ENCODE data around the gene AKNA. TPM values are rescaled to one million over a fixed set of nuclear protein-coding genes. Genes with fewer than 3 reads are reported as not detected.

AKNA gene
- total RNA-seq, 2 donors from 2014 or later, result 12.2 to 15.4 TPM

DNA sequence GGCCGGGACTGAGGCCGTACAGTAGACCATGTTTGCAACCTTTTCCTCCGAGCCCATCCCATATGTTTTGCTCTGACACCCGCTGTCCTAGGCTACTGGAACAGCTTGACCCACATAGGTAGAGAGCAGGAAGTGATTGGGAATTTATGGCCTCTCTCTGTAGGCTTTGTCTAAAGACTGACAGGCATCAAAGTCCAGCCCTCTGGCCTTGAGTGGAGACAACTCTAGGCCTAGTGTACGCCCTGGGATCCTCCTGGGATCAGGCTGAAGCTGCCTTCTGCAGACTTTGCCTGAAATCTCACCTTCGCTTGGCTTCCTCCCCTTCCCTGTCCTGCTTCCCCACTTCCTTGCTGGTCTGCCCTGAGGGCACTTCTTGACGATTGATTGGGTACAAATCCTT is 13.6 kb upstream of the AKNA start:
- no peaks in the 10 kb centered on the region for H3K36me3 ChIP-seq (ENCODE audit: control insufficient read depth, insufficient read depth, low read length)
- Mint-ChIP-seq H3K4me1 (peaks cover 9% of the 10 kb centered on the region), H3K27ac (no peak overlapping the region), H3K36me3 (ENCODE audit: low read depth) (no peaks in the 10 kb centered on the region), H3K9me3 (no peaks in the 10 kb centered on the region), H3K4me3 (no peak overlapping the region), H3K27me3 (ENCODE audit: insufficient read depth) (no peaks in the 10 kb centered on the region)
- no peak overlapping the region for H3K9ac ChIP-seq (ENCODE audit: extremely low read depth, low read length, poor library complexity, severe bottlenecking)
- H3K27ac ChIP-seq (ENCODE audit: low read depth, low read length), result no peak overlapping the region
- TF ChIP-seq, protein P1, sequence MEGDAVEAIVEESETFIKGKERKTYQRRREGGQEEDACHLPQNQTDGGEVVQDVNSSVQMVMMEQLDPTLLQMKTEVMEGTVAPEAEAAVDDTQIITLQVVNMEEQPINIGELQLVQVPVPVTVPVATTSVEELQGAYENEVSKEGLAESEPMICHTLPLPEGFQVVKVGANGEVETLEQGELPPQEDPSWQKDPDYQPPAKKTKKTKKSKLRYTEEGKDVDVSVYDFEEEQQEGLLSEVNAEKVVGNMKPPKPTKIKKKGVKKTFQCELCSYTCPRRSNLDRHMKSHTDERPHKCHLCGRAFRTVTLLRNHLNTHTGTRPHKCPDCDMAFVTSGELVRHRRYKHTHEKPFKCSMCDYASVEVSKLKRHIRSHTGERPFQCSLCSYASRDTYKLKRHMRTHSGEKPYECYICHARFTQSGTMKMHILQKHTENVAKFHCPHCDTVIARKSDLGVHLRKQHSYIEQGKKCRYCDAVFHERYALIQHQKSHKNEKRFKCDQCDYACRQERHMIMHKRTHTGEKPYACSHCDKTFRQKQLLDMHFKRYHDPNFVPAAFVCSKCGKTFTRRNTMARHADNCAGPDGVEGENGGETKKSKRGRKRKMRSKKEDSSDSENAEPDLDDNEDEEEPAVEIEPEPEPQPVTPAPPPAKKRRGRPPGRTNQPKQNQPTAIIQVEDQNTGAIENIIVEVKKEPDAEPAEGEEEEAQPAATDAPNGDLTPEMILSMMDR (conservative IDR thresholded peaks at IDR 0.05), result no peak
- WGBS, 2 experiments (ENCODE audit: insufficient coverage in 1 of 2, insufficient read length in 1 of 2), result 88% methylated on average over 7 of the region's 7 CpGs
- peak; percentile 39 for DNase-seq
- H3K9me3 ChIP-seq (ENCODE audit: control insufficient read depth, low read length), result no peaks in the 10 kb centered on the region
- H3K4me1 ChIP-seq (ENCODE audit: control insufficient read depth, insufficient read depth, low read length), result no peaks in the 10 kb centered on the region
- no peaks in the 10 kb centered on the region for H3K27me3 ChIP-seq (ENCODE audit: control insufficient read depth, insufficient read depth, low read length, poor library complexity, severe bottlenecking)
- H3K4me3 ChIP-seq (ENCODE audit: low read length), result no peak overlapping the region

DNA sequence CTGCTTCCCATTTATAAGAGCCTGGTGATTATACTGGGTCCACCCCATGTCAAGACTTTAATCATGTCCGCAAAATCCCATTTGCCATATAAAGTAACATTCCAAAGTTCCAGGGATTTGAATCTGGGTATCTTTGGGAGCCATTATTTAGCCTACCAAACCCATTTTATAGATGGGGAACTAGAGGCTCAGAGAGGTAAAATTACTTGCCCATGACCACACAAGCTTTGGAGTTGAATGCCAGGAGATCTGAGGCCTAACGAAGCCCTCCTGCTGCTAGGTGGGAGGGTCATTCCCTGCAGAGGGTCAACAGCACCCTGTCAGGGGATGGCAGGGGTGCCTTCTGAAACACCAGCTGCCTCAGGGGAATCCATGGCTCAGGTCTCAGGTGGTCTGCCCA is 13.0 kb upstream of the AKNA start:
- no peaks in the 10 kb centered on the region for H3K27me3 ChIP-seq (ENCODE audit: control insufficient read depth, insufficient read depth, low read length, poor library complexity, severe bottlenecking)
- no peak overlapping the region for H3K27ac ChIP-seq (ENCODE audit: low read depth, low read length)
- Mint-ChIP-seq H3K27ac (no peak overlapping the region), H3K9me3 (no peaks in the 10 kb centered on the region), H3K27me3 (ENCODE audit: insufficient read depth) (no peaks in the 10 kb centered on the region), H3K36me3 (ENCODE audit: low read depth) (no peaks in the 10 kb centered on the region), H3K4me3 (no peak overlapping the region), H3K4me1 (peaks cover 9% of the 10 kb centered on the region)
- no peak overlapping the region for H3K4me3 ChIP-seq (ENCODE audit: low read length)
- H3K4me1 ChIP-seq (ENCODE audit: control insufficient read depth, insufficient read depth, low read length), result no peaks in the 10 kb centered on the region
- no peak overlapping the region for H3K9ac ChIP-seq (ENCODE audit: extremely low read depth, low read length, poor library complexity, severe bottlenecking)
- no peak for DNase-seq
- TF ChIP-seq, protein P1 (conservative IDR thresholded peaks at IDR 0.05), result no peak
- WGBS, 2 experiments (ENCODE audit: insufficient coverage in 1 of 2, insufficient read length in 1 of 2), result 93 to 100% methylated on average over 1 to 2 of the region's 2 CpGs
- no peaks in the 10 kb centered on the region for H3K9me3 ChIP-seq (ENCODE audit: control insufficient read depth, low read length)
- H3K36me3 ChIP-seq (ENCODE audit: control insufficient read depth, insufficient read depth, low read length), result no peaks in the 10 kb centered on the region

DNA sequence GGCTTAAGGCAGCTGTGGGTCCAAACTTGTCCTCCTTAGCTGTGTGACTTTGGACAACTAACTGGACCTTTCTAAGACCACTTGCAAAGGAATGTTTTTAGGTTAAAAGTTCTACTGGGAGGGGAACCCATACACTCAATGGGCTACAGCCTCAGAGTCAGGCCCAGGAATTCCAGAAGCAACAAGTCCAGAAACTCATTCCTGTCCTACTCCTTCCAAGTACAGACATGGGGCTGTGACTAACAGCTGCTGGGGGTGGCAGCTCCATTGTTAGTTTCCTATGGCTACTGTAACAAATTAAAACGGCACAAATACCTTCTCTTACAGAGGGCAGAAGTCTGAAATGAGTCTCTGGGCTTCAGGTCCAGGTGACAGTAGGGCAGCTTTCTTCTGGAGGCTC is 12.4 kb upstream of the AKNA start:
- Mint-ChIP-seq H3K4me1 (peaks cover 12% of the 10 kb centered on the region), H3K36me3 (ENCODE audit: low read depth) (no peaks in the 10 kb centered on the region), H3K9me3 (no peaks in the 10 kb centered on the region), H3K27me3 (ENCODE audit: insufficient read depth) (no peaks in the 10 kb centered on the region), H3K4me3 (no peak overlapping the region), H3K27ac (no peak overlapping the region)
- H3K36me3 ChIP-seq (ENCODE audit: control insufficient read depth, insufficient read depth, low read length), result no peaks in the 10 kb centered on the region
- H3K9ac ChIP-seq (ENCODE audit: extremely low read depth, low read length, poor library complexity, severe bottlenecking), result no peak overlapping the region
- no peaks in the 10 kb centered on the region for H3K27me3 ChIP-seq (ENCODE audit: control insufficient read depth, insufficient read depth, low read length, poor library complexity, severe bottlenecking)
- no peak for DNase-seq
- no peak overlapping the region for H3K4me3 ChIP-seq (ENCODE audit: low read length)
- no peaks in the 10 kb centered on the region for H3K9me3 ChIP-seq (ENCODE audit: control insufficient read depth, low read length)
- 93 to 100% methylated on average over 1 of the region's 1 CpG for WGBS, 2 experiments (ENCODE audit: insufficient coverage in 1 of 2, insufficient read length in 1 of 2)
- TF ChIP-seq, protein P1 (conservative IDR thresholded peaks at IDR 0.05), result no peak
- no peaks in the 10 kb centered on the region for H3K4me1 ChIP-seq (ENCODE audit: control insufficient read depth, insufficient read depth, low read length)
- no peak overlapping the region for H3K27ac ChIP-seq (ENCODE audit: low read depth, low read length)
